Bronchial epithelial cell (primary cell): ENCODE results near the gene APLP2. TPM values are rescaled to one million over a fixed set of nuclear protein-coding genes. Genes with fewer than 3 reads are reported as not detected.

Experiments used
- DNase-seq: peaks from one replicate; pipeline ENCODE4 v3.0.0-alpha.2; 2010; ENCODE audit warnings: low read depth
- FAIRE-seq: peaks from 2 replicates; lab custom pipeline; 2011; peaks lifted over from hg19 to GRCh38; lab: Jason Lieb, UNC
- H3K27me3 ChIP-seq: 2 replicates; pipeline ENCODE4 v1.5.1; 2011; ENCODE audit warnings: low read length; ENCODE audit not compliant: control insufficient read depth, insufficient read depth
- H3K36me3 ChIP-seq: 2 replicates; pipeline ENCODE4 v1.5.1; 2011; ENCODE audit warnings: low read length; ENCODE audit not compliant: control insufficient read depth, insufficient read depth
- H3K4me3 ChIP-seq: 2 replicates; pipeline ENCODE4 v1.5.1; 2011; ENCODE audit warnings: mild to moderate bottlenecking, low read depth, low read length, control low read depth
- CTCF ChIP-seq: IDR thresholded peaks from 2 replicates; pipeline ENCODE4 v1.5.1; 2011; ENCODE audit warnings: mild to moderate bottlenecking, moderate library complexity, low read length, control low read depth, inconsistent platforms; ENCODE audit not compliant: insufficient read depth, severe bottlenecking
- total RNA-seq: library from RNA; depleted of rRNA; stranded (reverse); fragments of >200 nt; gene quantifications from 2 replicates; pipeline ENCODE4 v1.2.1, GENCODE V29; 2014

Gene APLP2
- total RNA-seq, 1 donor from 2014 or later, result 504 TPM

GRCh38 chr11:130157840-130158239 is 88.1 kb downstream of the APLP2 start:
- peak; percentile 94 for FAIRE-seq
- no peak for TF ChIP-seq CTCF
- Histone ChIP-seq H3K27me3 (peaks cover 6% of the 10 kb centered on the region), H3K4me3 (no peak overlapping the region), H3K36me3 (no peaks in the 10 kb centered on the region)
- no peak for DNase-seq

DNA sequence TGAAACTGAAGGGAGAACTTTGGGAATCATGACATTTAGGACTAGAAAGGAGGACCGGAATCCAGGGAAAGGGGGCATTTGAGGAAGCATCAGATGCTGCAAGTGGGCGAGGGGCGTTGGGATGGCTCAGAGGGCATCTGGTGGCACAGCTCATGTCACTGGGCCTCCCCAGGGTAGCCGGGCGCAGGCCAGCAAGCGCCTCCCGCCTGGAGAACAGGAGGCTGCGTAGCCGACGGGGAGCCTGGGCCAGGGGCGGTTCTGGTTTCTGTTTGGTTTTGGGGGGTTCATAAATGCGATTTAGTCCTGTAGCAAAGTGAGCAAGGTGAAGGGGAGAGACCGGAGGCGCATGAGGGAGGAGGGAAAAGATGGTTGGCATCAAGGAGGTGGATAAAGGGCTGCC is 89.4 kb downstream of the APLP2 start:
- Histone ChIP-seq H3K36me3 (peaks cover 5% of the 10 kb centered on the region), H3K27me3 (peaks cover 6% of the 10 kb centered on the region), H3K4me3 (peak overlapping the region; percentile 68)
- FAIRE-seq (no peak), DNase-seq (no peak)
- no peak for TF ChIP-seq CTCF

- FAIRE-seq, result no peak
- Histone ChIP-seq H3K4me3 (peak within 1 kb of the TSS; percentile 68), H3K36me3 (peaks cover 5% of the 10 kb centered on the region), H3K27me3 (peaks cover 6% of the 10 kb centered on the region)
- TF ChIP-seq CTCF, result no peak
- DNase-seq, result peak; percentile 50
These were observed 90.2 kb downstream of the APLP2 start, which contains the start of gene ST14 for GRCh38 chr11:130159657-130160497. Gene ST14, plus strand, starts transcription at chr11:130159782. Its CDS starts 198 bp downstream, at chr11:130159980.

DNA sequence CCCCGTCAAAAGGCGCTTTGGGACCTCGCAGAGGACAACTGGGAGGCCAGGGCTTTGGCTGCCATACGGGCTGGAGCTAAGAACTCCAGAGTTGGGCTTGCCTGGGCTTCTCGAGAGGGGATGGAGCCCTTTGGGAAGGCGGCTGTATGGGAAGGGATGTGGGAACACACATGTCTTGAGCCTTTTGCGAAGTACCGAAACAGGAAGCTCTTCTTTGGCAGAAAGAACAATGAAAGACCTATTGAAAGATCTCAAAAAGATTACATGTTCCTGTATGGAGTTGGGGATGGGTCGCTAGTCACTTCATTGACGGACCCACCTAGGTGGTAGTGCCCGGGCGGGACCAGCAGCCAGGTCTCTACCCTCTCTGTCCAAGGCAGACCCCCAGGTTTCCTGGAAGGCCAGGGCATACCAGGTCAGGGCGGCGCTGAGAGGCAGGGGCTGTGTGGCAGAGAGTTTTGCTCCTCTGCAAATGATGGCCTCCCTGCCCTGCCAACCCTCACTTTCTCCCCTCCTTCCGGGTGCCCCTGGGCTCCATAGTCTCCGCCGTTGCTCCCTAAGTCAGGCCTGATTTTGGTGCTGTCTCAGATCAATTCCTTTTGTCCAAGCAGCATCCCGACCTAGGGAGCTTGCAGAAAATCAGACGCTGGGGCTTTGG is 90.9 kb downstream of the APLP2 start:
- peak overlapping the region; percentile 68 for H3K4me3 ChIP-seq
- H3K36me3 ChIP-seq, result peaks cover 5% of the 10 kb centered on the region
- peaks cover 6% of the 10 kb centered on the region for H3K27me3 ChIP-seq
- no peak for TF ChIP-seq CTCF
- peak; percentile 18 for FAIRE-seq
- DNase-seq, result no peak

GRCh38 chr11:130161441-130162145 is 91.9 kb downstream of the APLP2 start:
- no peak for DNase-seq
- peak overlapping the region; percentile 68 for H3K4me3 ChIP-seq
- H3K27me3 ChIP-seq, result peaks cover 6% of the 10 kb centered on the region
- no peak for FAIRE-seq
- TF ChIP-seq CTCF, result no peak
- H3K36me3 ChIP-seq, result peaks cover 5% of the 10 kb centered on the region
